Stimulated activated CD4-positive, alpha-beta T cell treated with anti-CD3 and anti-CD28 coated beads, TNF-alpha, amount 100 ng/mL, for 4 hours (primary cell): ENCODE measurements around the gene ADM.

Experiments used
- DNase-seq, 3 experiments: peaks; one replicate each; pipeline ENCODE4 v3.0.0-alpha.2; 2020; ENCODE audit warnings: low read depth in 3 of 3

Gene ADM

GRCh38 chr11:10309163-10310093 is 4.6 kb downstream of the ADM start:
- DNase-seq = no peak

- DNase-seq = no peak
These were observed 5.5 kb downstream of the ADM start for GRCh38 chr11:10310301-10310841.

- no peak for DNase-seq
These were observed 6.9 kb downstream of the ADM start for GRCh38 chr11:10311802-10312201.

GRCh38 chr11:10314199-10315072 is 9.6 kb downstream of the ADM start:
- no peak for DNase-seq

- no peak for DNase-seq
These were observed 10.2 kb downstream of the ADM start for GRCh38 chr11:10315083-10315482.

GRCh38 chr11:10317151-10317755 is 12.4 kb downstream of the ADM start:
- DNase-seq = no peak

GRCh38 chr11:10317776-10318526 is 13.1 kb downstream of the ADM start:
- DNase-seq = no peak

- DNase-seq = no peak
These were observed 13.6 kb downstream of the ADM start for GRCh38 chr11:10318527-10318802.

- DNase-seq = no peak
These were observed 15.1 kb downstream of the ADM start for GRCh38 chr11:10319702-10320558.

- DNase-seq = no peak
These were observed 16.0 kb downstream of the ADM start for GRCh38 chr11:10320736-10321465.

GRCh38 chr11:10322401-10322800 is 17.5 kb downstream of the ADM start:
- DNase-seq = no peak

GRCh38 chr11:10322830-10323792 is 18.2 kb downstream of the ADM start:
- DNase-seq = peak in 1 of 3 experiments; percentile 41

- no peak for DNase-seq
These were observed 18.9 kb downstream of the ADM start for GRCh38 chr11:10323793-10324170.

- no peak for DNase-seq
These were observed 19.6 kb downstream of the ADM start for GRCh38 chr11:10324474-10324873.

GRCh38 chr11:10325277-10326011 is 20.6 kb downstream of the ADM start:
- no peak for DNase-seq

- DNase-seq = no peak
These were observed 21.4 kb downstream of the ADM start for GRCh38 chr11:10326012-10326964.

GRCh38 chr11:10327254-10327653 is 22.4 kb downstream of the ADM start:
- no peak for DNase-seq
